ENCODE measurements around the gene MARCKS. TPM values are rescaled to one million over a fixed set of nuclear protein-coding genes. Genes with fewer than 3 reads are reported as not detected.

Gene MARCKS
- total RNA-seq, 2 donors from 2014 or later: 77.2 to 83.8 TPM

GRCh38 chr6:113873043-113873667 lies 16.0 kb downstream of the MARCKS start:
- Histone ChIP-seq H3K27me3 (ENCODE audit: control insufficient read depth, insufficient read depth, low read length, poor library complexity, severe bottlenecking) (no peaks in the 10 kb centered on the region), H3K9ac (ENCODE audit: extremely low read depth, low read length, poor library complexity, severe bottlenecking) (no peak overlapping the region), H3K4me1 (ENCODE audit: control insufficient read depth, insufficient read depth, low read length) (no peaks in the 10 kb centered on the region), H3K27ac (ENCODE audit: low read depth, low read length) (no peak overlapping the region), H3K9me3 (ENCODE audit: control insufficient read depth, low read length) (no peaks in the 10 kb centered on the region), H3K36me3 (ENCODE audit: control insufficient read depth, insufficient read depth, low read length) (no peaks in the 10 kb centered on the region), H3K4me3 (ENCODE audit: low read length) (no peak overlapping the region)
- no peak for TF ChIP-seq CTCF (conservative IDR thresholded peaks at IDR 0.05)
- peaks cover 2% of the 10 kb centered on the region for H3K4me1 Mint-ChIP-seq
- WGBS, 2 experiments (ENCODE audit: insufficient coverage in 1 of 2, insufficient read length in 1 of 2): 90 to 94% methylated on average over 6 to 8 of the region's 8 CpGs
- H3K4me3 Mint-ChIP-seq: no peak overlapping the region
- H3K9me3 Mint-ChIP-seq: no peaks in the 10 kb centered on the region
- no peaks in the 10 kb centered on the region for H3K27me3 Mint-ChIP-seq (ENCODE audit: insufficient read depth)
- no peak for DNase-seq
- no peak overlapping the region for H3K27ac Mint-ChIP-seq
- no peaks in the 10 kb centered on the region for H3K36me3 Mint-ChIP-seq (ENCODE audit: low read depth)

- no peaks in the 10 kb centered on the region for H3K9me3 Mint-ChIP-seq
- Histone ChIP-seq H3K27me3 (ENCODE audit: control insufficient read depth, insufficient read depth, low read length, poor library complexity, severe bottlenecking) (no peaks in the 10 kb centered on the region), H3K9ac (ENCODE audit: extremely low read depth, low read length, poor library complexity, severe bottlenecking) (no peak overlapping the region), H3K4me3 (ENCODE audit: low read length) (no peak overlapping the region), H3K4me1 (ENCODE audit: control insufficient read depth, insufficient read depth, low read length) (peaks cover 6% of the 10 kb centered on the region), H3K36me3 (ENCODE audit: control insufficient read depth, insufficient read depth, low read length) (no peaks in the 10 kb centered on the region), H3K9me3 (ENCODE audit: control insufficient read depth, low read length) (no peaks in the 10 kb centered on the region), H3K27ac (ENCODE audit: low read depth, low read length) (no peak overlapping the region)
- H3K4me3 Mint-ChIP-seq: no peak overlapping the region
- H3K27ac Mint-ChIP-seq: peak overlapping the region; percentile 44
- TF ChIP-seq CTCF (conservative IDR thresholded peaks at IDR 0.05): no peak
- no peaks in the 10 kb centered on the region for H3K36me3 Mint-ChIP-seq (ENCODE audit: low read depth)
- H3K27me3 Mint-ChIP-seq (ENCODE audit: insufficient read depth): no peaks in the 10 kb centered on the region
- WGBS, 2 experiments (ENCODE audit: insufficient coverage in 1 of 2, insufficient read length in 1 of 2): 87 to 97% methylated on average over 2 of the region's 2 CpGs
- DNase-seq: no peak
- peaks cover 7% of the 10 kb centered on the region for H3K4me1 Mint-ChIP-seq
Observed at GRCh38 chr6:113875470-113875869, 18.3 kb downstream of the MARCKS start.

DNA sequence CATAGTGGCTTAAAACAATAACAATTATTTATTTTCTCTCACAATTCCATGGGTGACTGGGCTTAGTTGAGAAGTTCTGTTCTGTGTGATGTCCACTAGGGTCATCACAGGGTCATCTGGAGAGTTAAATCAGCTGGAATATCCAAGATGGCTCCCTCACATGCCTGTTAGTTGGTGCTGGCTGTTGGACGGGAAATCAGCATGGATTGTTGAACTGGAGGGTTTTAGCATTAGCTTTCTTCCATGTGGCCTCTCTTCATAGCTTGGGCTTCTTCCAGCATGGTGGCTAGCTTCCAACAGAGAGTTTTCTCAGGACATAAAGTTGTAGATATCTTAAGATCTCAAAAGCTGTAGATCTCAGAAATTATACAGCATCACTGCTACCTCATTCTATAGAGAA lies 19.6 kb downstream of the MARCKS start:
- H3K4me1 ChIP-seq (ENCODE audit: control insufficient read depth, insufficient read depth, low read length): peaks cover 6% of the 10 kb centered on the region
- H3K27ac ChIP-seq (ENCODE audit: low read depth, low read length): no peak overlapping the region
- peaks cover 7% of the 10 kb centered on the region for H3K4me1 Mint-ChIP-seq
- H3K36me3 Mint-ChIP-seq (ENCODE audit: low read depth): no peaks in the 10 kb centered on the region
- no peak overlapping the region for H3K27ac Mint-ChIP-seq
- H3K27me3 Mint-ChIP-seq (ENCODE audit: insufficient read depth): no peaks in the 10 kb centered on the region
- 94% methylated on average over 1 of the region's 1 CpG; no CpG with 5 or more reads in 1 of the 2 experiments for WGBS, 2 experiments (ENCODE audit: insufficient coverage in 1 of 2, insufficient read length in 1 of 2)
- no peaks in the 10 kb centered on the region for H3K36me3 ChIP-seq (ENCODE audit: control insufficient read depth, insufficient read depth, low read length)
- DNase-seq: no peak
- no peak overlapping the region for H3K9ac ChIP-seq (ENCODE audit: extremely low read depth, low read length, poor library complexity, severe bottlenecking)
- no peak overlapping the region for H3K4me3 Mint-ChIP-seq
- no peaks in the 10 kb centered on the region for H3K9me3 ChIP-seq (ENCODE audit: control insufficient read depth, low read length)
- H3K4me3 ChIP-seq (ENCODE audit: low read length): no peak overlapping the region
- no peak for TF ChIP-seq CTCF (conservative IDR thresholded peaks at IDR 0.05)
- H3K9me3 Mint-ChIP-seq: no peaks in the 10 kb centered on the region
- H3K27me3 ChIP-seq (ENCODE audit: control insufficient read depth, insufficient read depth, low read length, poor library complexity, severe bottlenecking): no peaks in the 10 kb centered on the region

Measured in endodermal cell (in vitro differentiated cells).